Chondrocyte (in vitro differentiated cells): ENCODE results near the gene GCLC. TPM values are rescaled to one million over a fixed set of nuclear protein-coding genes. Genes with fewer than 3 reads are reported as not detected.

Source experiments
- DNase-seq: peaks from one replicate; pipeline ENCODE4 v3.0.0; 2021; ENCODE audit warnings: mixed read lengths, low spot score
- H3K27ac Mint-ChIP-seq: one replicate; pipeline ENCODE4 v1.8.0; 2021; ENCODE audit warnings: mild to moderate bottlenecking, moderate library complexity, mixed read lengths; ENCODE audit not compliant: unreplicated experiment
- H3K27me3 Mint-ChIP-seq: 2 replicates; pipeline ENCODE4 v1.8.0; 2021; ENCODE audit warnings: low read depth, mixed read lengths
- H3K36me3 Mint-ChIP-seq: 2 replicates; pipeline ENCODE4 v1.8.0; 2021; ENCODE audit warnings: low read depth, mixed read lengths
- H3K4me1 Mint-ChIP-seq: 2 replicates; pipeline ENCODE4 v1.8.0; 2021; ENCODE audit warnings: low read depth, mild to moderate bottlenecking, mixed read lengths
- H3K4me3 Mint-ChIP-seq: one replicate; pipeline ENCODE4 v1.8.0; 2021; ENCODE audit warnings: mild to moderate bottlenecking, moderate library complexity, mixed read lengths; ENCODE audit not compliant: unreplicated experiment
- H3K9me3 Mint-ChIP-seq: 2 replicates; pipeline ENCODE4 v1.8.0; 2021; ENCODE audit warnings: low read depth, mixed read lengths
- total RNA-seq: library from RNA; stranded (reverse); gene quantifications from 3 replicates; pipeline ENCODE4 v1.2.1, GENCODE V29; 2021
- TF ChIP-seq, protein P1 (sequence below): fragments of 200-600 bp; sonication (generic); IDR thresholded peaks from 2 replicates; pipeline ENCODE4 v1.5.0; 2021; ENCODE audit warnings: antibody characterized with exemption, mild to moderate bottlenecking, moderate library complexity

GCLC gene
- total RNA-seq, 1 donor from 2014 or later: 35.2 TPM

DNA sequence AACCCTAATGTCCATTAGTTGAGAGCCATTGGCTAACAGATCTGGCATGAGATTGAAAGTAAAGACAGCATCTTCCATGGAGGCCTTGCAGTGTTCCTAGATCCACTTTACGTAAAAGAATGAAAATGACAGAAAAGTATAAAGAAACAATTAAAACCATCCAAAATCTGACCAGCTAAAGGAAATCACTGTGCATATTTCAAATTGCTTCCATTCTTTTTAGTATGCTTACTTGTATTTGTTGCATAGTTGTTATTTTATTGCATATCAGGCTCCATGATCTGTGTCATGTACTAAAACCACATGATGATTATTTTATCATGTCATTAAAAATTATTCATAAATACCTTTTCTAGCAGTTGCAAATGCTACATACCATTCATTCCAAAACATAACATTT, 67.9 kb downstream of the GCLC start:
- Mint-ChIP-seq H3K4me3 (no peak overlapping the region), H3K27me3 (peaks cover 1% of the 10 kb centered on the region), H3K9me3 (no peaks in the 10 kb centered on the region), H3K36me3 (no peaks in the 10 kb centered on the region), H3K4me1 (peaks cover 5% of the 10 kb centered on the region), H3K27ac (no peak overlapping the region)
- no peak for DNase-seq
- TF ChIP-seq, protein P1, sequence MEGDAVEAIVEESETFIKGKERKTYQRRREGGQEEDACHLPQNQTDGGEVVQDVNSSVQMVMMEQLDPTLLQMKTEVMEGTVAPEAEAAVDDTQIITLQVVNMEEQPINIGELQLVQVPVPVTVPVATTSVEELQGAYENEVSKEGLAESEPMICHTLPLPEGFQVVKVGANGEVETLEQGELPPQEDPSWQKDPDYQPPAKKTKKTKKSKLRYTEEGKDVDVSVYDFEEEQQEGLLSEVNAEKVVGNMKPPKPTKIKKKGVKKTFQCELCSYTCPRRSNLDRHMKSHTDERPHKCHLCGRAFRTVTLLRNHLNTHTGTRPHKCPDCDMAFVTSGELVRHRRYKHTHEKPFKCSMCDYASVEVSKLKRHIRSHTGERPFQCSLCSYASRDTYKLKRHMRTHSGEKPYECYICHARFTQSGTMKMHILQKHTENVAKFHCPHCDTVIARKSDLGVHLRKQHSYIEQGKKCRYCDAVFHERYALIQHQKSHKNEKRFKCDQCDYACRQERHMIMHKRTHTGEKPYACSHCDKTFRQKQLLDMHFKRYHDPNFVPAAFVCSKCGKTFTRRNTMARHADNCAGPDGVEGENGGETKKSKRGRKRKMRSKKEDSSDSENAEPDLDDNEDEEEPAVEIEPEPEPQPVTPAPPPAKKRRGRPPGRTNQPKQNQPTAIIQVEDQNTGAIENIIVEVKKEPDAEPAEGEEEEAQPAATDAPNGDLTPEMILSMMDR: no peak

DNA sequence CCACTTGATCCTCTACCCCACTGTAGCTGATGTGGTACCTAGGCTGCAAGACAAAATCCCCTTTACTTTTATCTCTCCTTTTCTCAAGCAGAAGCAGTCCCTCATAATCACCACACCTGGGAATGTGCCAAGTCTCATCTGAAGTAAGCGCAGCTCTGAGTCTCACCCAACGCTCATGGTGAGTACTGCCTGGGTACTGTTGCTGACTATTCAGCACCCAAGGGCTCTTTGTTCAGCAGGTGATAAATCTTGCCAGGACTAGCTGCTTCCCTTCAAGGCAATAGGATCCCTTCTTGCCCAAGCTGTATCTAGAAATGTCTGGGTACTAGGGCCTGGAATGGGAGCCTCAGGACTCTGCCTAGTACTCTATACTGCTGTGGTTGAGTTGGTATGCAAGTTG, 70.9 kb downstream of the GCLC start:
- Mint-ChIP-seq H3K27me3 (peaks cover 11% of the 10 kb centered on the region), H3K27ac (no peak overlapping the region), H3K9me3 (no peaks in the 10 kb centered on the region), H3K36me3 (peaks cover 2% of the 10 kb centered on the region), H3K4me3 (no peak overlapping the region), H3K4me1 (peaks cover 5% of the 10 kb centered on the region)
- TF ChIP-seq, protein P1: no peak
- no peak for DNase-seq

DNA sequence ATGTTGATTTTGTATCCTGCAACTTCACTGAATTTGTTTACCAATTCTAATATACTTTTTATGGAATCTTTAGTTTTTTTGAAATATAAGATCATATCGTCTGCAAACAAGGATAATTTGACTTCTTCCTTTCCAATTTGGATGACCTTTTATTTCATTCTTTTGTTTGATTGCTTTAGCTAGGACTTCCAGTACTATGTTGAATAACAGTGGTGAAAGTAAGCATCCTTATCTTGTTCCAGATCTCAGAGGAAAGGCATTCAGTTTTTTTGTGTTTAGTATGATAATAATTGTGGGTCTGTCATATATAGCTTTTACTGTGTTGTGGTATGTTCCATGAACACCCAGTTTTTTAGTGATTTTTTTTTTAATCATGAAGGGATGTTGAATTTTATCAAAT, 75.7 kb downstream of the GCLC start:
- peaks cover 2% of the 10 kb centered on the region for H3K36me3 Mint-ChIP-seq
- H3K4me1 Mint-ChIP-seq: peaks cover 16% of the 10 kb centered on the region
- DNase-seq: no peak
- no peak overlapping the region for H3K27ac Mint-ChIP-seq
- TF ChIP-seq, protein P1: no peak
- H3K27me3 Mint-ChIP-seq: peaks cover 11% of the 10 kb centered on the region
- H3K9me3 Mint-ChIP-seq: no peaks in the 10 kb centered on the region
- no peak overlapping the region for H3K4me3 Mint-ChIP-seq

DNA sequence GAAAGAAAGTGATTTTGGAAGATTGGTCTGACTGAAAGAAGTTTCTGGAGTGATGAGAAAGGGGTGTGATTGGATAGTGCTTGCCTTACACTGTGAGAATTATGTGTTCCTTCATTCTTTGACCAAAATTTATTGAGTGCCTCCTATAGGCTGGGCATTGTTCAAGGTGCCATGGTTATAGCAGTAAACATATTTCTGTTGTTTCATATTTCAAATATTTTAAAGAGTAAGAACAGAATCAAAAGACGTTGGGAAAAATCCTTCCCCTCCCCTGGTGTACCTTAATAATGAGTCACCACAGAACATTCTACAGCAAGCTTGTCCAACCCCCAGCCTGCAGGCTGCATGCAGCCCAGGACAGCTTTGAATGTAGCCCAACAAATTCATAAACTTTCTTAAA, 78.6 kb downstream of the GCLC start:
- Mint-ChIP-seq H3K4me3 (no peak overlapping the region), H3K9me3 (no peaks in the 10 kb centered on the region), H3K4me1 (peaks cover 16% of the 10 kb centered on the region), H3K36me3 (peaks cover 2% of the 10 kb centered on the region), H3K27me3 (peaks cover 11% of the 10 kb centered on the region), H3K27ac (peak overlapping the region; percentile 1)
- no peak for DNase-seq
- TF ChIP-seq, protein P1: no peak

DNA sequence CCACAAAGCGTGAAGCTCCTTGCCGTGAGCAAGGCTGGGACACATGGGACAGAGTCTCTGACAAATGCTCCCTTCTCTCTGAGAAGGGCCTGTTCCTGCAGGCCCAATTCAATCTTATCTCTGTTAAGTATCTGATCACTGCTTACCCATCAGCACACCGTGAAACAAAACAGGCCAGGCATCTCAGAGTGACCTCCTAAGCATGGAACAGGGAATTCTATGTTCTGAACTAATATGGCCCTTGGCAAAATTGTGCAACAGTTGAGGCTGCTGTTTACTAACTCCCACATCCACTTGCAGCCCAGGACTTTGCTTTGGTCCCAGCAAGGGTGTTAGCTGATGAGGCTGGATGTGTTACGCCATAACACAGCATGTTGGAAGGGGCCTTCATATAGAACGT, 79.2 kb downstream of the GCLC start:
- no peak for DNase-seq
- peak overlapping the region; percentile 1 for H3K27ac Mint-ChIP-seq
- no peaks in the 10 kb centered on the region for H3K9me3 Mint-ChIP-seq
- TF ChIP-seq, protein P1: no peak
- peaks cover 16% of the 10 kb centered on the region for H3K4me1 Mint-ChIP-seq
- H3K36me3 Mint-ChIP-seq: peaks cover 2% of the 10 kb centered on the region
- H3K27me3 Mint-ChIP-seq: peaks cover 11% of the 10 kb centered on the region
- H3K4me3 Mint-ChIP-seq: no peak overlapping the region
